Endothelial cell of coronary artery (primary cell): ENCODE measurements around the gene SLCO1A2. TPM values are rescaled to one million over a fixed set of nuclear protein-coding genes. Genes with fewer than 3 reads are reported as not detected.

Experiments used
- total RNA-seq: library from RNA; depleted of rRNA; stranded (reverse); fragments of >200 nt; gene quantifications from 2 replicates; pipeline ENCODE4 v1.2.3, GENCODE V29; 2014

The SLCO1A2 gene, protein sequence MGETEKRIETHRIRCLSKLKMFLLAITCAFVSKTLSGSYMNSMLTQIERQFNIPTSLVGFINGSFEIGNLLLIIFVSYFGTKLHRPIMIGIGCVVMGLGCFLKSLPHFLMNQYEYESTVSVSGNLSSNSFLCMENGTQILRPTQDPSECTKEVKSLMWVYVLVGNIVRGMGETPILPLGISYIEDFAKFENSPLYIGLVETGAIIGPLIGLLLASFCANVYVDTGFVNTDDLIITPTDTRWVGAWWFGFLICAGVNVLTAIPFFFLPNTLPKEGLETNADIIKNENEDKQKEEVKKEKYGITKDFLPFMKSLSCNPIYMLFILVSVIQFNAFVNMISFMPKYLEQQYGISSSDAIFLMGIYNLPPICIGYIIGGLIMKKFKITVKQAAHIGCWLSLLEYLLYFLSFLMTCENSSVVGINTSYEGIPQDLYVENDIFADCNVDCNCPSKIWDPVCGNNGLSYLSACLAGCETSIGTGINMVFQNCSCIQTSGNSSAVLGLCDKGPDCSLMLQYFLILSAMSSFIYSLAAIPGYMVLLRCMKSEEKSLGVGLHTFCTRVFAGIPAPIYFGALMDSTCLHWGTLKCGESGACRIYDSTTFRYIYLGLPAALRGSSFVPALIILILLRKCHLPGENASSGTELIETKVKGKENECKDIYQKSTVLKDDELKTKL
- not detected in 2 replicates for total RNA-seq

DNA sequence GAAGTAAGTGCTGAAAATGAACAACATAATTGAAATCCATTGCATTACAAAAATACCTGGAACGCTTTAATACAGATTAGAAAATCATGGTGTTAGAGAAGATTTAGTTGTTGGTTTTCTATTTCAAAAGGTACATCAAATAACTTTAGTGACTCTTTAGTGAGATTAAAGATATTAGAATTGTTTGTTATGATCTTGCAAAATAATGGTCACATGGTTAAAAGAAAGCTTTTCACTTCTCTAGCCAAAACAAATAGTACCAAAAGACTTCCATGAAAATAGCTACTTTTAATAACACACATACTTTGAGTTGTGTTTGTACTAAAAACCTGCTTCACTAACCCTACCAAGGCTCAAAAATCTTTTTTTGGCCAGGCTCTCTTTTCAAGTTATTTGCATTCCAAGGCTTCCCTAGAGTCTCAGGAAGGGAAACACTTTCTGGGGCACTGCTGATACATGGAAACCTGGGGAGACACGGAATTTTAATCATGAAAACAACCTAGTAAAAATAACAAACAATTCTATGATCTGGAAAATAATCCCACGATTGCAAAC is at the start of gene SLCO1A2:
SLCO1A2 (minus strand) TSS at position 147 of the 555 bp plus-strand sequence. CDS start 270 bp downstream, outside the sequence.

DNA sequence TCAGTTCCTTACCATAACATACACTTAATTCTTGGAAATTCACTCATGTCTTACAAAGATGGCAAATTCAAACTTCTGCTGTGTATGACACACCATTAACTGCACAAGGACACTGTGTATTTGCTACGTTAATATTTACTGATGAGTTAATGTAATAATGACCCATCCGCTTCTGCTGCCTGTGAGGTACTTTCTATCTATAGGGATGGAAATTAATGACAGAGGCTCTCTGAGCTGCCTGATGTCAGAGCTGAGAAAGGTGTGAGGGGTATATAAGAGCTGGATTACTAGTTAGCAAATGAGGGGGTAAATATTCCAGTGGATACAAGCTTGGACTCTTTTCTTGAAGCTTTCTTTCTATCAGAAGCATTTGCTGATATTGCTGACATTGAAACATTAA is 37.9 kb upstream of the SLCO1A2 start, which contains the start of gene IAPP:
IAPP (plus strand) TSS at position 301 of the 400 bp plus-strand sequence. CDS start 450 bp downstream, outside the sequence.

Other genes starting within 250 kb of the SLCO1A2 start
- gene SLCO1B1, start 203.7 kb downstream of the SLCO1A2 start, total RNA-seq: not detected in 2 replicates
- gene IAPP, start 38.0 kb upstream of the SLCO1A2 start, total RNA-seq: not detected in 2 replicates
- gene PYROXD1, start 102.7 kb upstream of the SLCO1A2 start, total RNA-seq: 6.9 and 9.4 TPM in 2 replicates
- 86.5 and 96.2 TPM in 2 replicates for gene RECQL, start 166.7 kb upstream of the SLCO1A2 start, total RNA-seq
- gene GOLT1B, start 166.9 kb upstream of the SLCO1A2 start, total RNA-seq: 20.9 and 25.4 TPM in 2 replicates
- 0.09 TPM in 2 replicates for gene SPX, start 191.4 kb upstream of the SLCO1A2 start, total RNA-seq